GM23338 (cell line): Measurements from ENCODE around the gene GDI2.

Experiments
- CREB1 ChIP-seq: fragments of 250-450 bp; sonication (Bioruptor Pico); IDR thresholded peaks from 2 replicates; pipeline ENCODE4 v1.5.0; 2020; ENCODE audit warnings: low read depth, mild to moderate bottlenecking, moderate library complexity
- CTCF ChIP-seq, 2 experiments: fragments of 200-600 bp in 1 of 2; sonication (generic) in 1 of 2; conservative IDR thresholded peaks; 2 replicates each; pipeline versions ENCODE4 v1.5.1 to v1.6.1; 2016 to 2017; ENCODE audit warnings: antibody characterized with exemption in 2 of 2, low read depth in 2 of 2, mild to moderate bottlenecking in 2 of 2, moderate library complexity in 1 of 2
- ETS1 ChIP-seq: IDR thresholded peaks from 2 replicates; pipeline ENCODE4 v1.6.1; 2016; ENCODE audit warnings: antibody characterized with exemption
- EZH2 ChIP-seq: fragments of 200-600 bp; sonication (generic); IDR thresholded peaks from one replicate; pipeline ENCODE4 v1.8.0; 2017; ENCODE audit warnings: antibody characterized with exemption, mild to moderate bottlenecking, low read depth; ENCODE audit not compliant: unreplicated experiment
- EZH2phosphoT487 ChIP-seq: fragments of 200-600 bp; sonication (generic); IDR thresholded peaks from one replicate; pipeline ENCODE4 v1.8.1; 2018; ENCODE audit warnings: antibody characterized with exemption; ENCODE audit not compliant: unreplicated experiment
- JUNB ChIP-seq: IDR thresholded peaks from one replicate; pipeline ENCODE4 v1.6.1; 2016; ENCODE audit warnings: antibody characterized with exemption; ENCODE audit not compliant: unreplicated experiment
- NANOG ChIP-seq: IDR thresholded peaks from 2 replicates; pipeline ENCODE4 v1.6.1; 2016; ENCODE audit warnings: antibody characterized with exemption, borderline replicate concordance
- POLR2AphosphoS5 ChIP-seq: IDR thresholded peaks from 2 replicates; pipeline ENCODE4 v1.6.1; 2016; ENCODE audit warnings: antibody characterized with exemption, low read depth
- REST ChIP-seq: IDR thresholded peaks from one replicate; pipeline ENCODE4 v1.6.1; 2018; ENCODE audit warnings: antibody characterized with exemption; ENCODE audit not compliant: unreplicated experiment
- STAT1 ChIP-seq: IDR thresholded peaks from one replicate; pipeline ENCODE4 v1.6.1; 2016; ENCODE audit warnings: antibody characterized with exemption; ENCODE audit not compliant: unreplicated experiment
- ZNF114 ChIP-seq: fragments of 250-450 bp; sonication (Bioruptor Pico); IDR thresholded peaks from 2 replicates; pipeline ENCODE4 v1.5.0; 2020; ENCODE audit warnings: mild to moderate bottlenecking, moderate library complexity
- ZNF331 ChIP-seq: fragments of 250-450 bp; sonication (Bioruptor Pico); IDR thresholded peaks from 2 replicates; pipeline ENCODE4 v1.5.0; 2020; ENCODE audit warnings: low read depth, mild to moderate bottlenecking, moderate library complexity
- ZNF462 ChIP-seq: fragments of 250-450 bp; sonication (Bioruptor Pico); IDR thresholded peaks from 2 replicates; pipeline ENCODE4 v1.5.0; 2020; ENCODE audit warnings: mild to moderate bottlenecking, moderate library complexity

- TF ChIP-seq REST = no peak
- TF ChIP-seq EZH2 = no peak
- no peak for TF ChIP-seq CTCF (conservative IDR thresholded peaks at IDR 0.05; ENCODE audit: low read depth in 2 of 2)
- no peak for TF ChIP-seq CREB1 (CRISPR knock-in tag)
- TF ChIP-seq POLR2AphosphoS5 = no peak
- no peak for TF ChIP-seq EZH2phosphoT487
- no peak for TF ChIP-seq ETS1
- TF ChIP-seq JUNB = no peak
- no peak for TF ChIP-seq STAT1
- TF ChIP-seq ZNF331 = no peak
- no peak for TF ChIP-seq NANOG
- TF ChIP-seq ZNF114 = no peak
- no peak for TF ChIP-seq ZNF462 (CRISPR knock-in tag)
These were observed 1.2 kb upstream of the GDI2 start for GRCh38 chr10:5814110-5815107.
